ENCODE data around the gene NCOA7.

The NCOA7 gene

DNA sequence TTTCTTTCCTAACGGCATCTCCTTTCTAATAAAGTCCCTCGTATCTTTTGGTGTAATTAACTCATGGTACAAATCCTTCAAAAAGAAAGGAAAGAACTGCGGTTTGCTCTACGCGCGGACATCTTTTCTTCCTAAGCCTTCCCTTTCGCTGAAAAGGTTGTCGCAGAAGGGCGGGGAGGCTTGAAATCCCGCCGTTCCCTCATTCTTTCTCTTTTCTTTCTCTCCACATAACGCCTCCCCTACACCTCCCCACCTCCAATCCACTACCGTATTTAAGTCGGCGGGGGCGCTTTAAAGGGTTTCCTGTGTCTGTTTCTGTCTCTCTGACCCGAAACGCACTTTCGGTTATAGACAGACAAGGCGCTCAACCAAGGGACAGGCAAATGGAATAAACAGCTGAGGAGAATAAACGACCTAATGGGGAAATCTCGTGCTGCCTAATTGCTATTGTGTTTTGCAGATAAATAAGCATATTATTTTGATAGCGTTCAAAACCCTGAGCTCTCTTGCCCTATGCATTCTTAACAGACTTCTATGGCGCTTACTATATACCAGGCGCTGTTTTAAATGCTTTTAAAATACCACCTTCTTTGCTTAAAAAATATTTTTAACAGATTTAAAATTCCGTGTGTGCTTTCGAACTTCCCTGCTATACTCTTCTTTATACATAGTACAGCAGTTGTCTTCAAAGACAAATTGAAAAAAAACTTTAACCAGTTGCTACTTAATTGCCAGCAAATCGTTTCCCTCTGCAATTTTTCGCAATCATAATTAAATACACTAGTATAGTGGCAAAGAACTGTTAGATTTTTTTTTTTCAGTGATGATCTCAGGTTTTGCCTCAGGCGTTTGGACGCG is 43.8 kb upstream of the NCOA7 start:
- peak overlapping the region; percentile 11 for H2AFZ ChIP-seq (ENCODE audit: low read depth, low read length)
- no peaks in the 10 kb centered on the region for H4K20me1 ChIP-seq (ENCODE audit: insufficient read depth, low read length)
- TF ChIP-seq, protein P1, sequence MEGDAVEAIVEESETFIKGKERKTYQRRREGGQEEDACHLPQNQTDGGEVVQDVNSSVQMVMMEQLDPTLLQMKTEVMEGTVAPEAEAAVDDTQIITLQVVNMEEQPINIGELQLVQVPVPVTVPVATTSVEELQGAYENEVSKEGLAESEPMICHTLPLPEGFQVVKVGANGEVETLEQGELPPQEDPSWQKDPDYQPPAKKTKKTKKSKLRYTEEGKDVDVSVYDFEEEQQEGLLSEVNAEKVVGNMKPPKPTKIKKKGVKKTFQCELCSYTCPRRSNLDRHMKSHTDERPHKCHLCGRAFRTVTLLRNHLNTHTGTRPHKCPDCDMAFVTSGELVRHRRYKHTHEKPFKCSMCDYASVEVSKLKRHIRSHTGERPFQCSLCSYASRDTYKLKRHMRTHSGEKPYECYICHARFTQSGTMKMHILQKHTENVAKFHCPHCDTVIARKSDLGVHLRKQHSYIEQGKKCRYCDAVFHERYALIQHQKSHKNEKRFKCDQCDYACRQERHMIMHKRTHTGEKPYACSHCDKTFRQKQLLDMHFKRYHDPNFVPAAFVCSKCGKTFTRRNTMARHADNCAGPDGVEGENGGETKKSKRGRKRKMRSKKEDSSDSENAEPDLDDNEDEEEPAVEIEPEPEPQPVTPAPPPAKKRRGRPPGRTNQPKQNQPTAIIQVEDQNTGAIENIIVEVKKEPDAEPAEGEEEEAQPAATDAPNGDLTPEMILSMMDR (IDR thresholded peaks at IDR 0.05; ENCODE audit: low read depth, low read length), result no peak
- no peak for TF ChIP-seq EZH2phosphoT487 (IDR thresholded peaks at IDR 0.05; ENCODE audit: low read depth)
- H3K4me1 ChIP-seq (ENCODE audit: low read length), result peaks cover 34% of the 10 kb centered on the region
- peak overlapping the region; percentile 95 for H3K4me2 ChIP-seq (ENCODE audit: low read length)
- no peaks in the 10 kb centered on the region for H3K9me3 ChIP-seq (ENCODE audit: insufficient read depth, low read length)
- H3K4me3 ChIP-seq (ENCODE audit: low read length), result peak overlapping the region; percentile 91
- H3K27ac ChIP-seq (ENCODE audit: low read length), result no peak overlapping the region
- H3K79me2 ChIP-seq (ENCODE audit: low read length), result no peaks in the 10 kb centered on the region
- peaks cover 69% of the 10 kb centered on the region for H3K27me3 ChIP-seq (ENCODE audit: low read depth, low read length)
- no peaks in the 10 kb centered on the region for H3K36me3 ChIP-seq (replicated peaks; ENCODE audit: low read depth, low read length)
- no peak overlapping the region for H3K9ac ChIP-seq (ENCODE audit: low read length)

DNA sequence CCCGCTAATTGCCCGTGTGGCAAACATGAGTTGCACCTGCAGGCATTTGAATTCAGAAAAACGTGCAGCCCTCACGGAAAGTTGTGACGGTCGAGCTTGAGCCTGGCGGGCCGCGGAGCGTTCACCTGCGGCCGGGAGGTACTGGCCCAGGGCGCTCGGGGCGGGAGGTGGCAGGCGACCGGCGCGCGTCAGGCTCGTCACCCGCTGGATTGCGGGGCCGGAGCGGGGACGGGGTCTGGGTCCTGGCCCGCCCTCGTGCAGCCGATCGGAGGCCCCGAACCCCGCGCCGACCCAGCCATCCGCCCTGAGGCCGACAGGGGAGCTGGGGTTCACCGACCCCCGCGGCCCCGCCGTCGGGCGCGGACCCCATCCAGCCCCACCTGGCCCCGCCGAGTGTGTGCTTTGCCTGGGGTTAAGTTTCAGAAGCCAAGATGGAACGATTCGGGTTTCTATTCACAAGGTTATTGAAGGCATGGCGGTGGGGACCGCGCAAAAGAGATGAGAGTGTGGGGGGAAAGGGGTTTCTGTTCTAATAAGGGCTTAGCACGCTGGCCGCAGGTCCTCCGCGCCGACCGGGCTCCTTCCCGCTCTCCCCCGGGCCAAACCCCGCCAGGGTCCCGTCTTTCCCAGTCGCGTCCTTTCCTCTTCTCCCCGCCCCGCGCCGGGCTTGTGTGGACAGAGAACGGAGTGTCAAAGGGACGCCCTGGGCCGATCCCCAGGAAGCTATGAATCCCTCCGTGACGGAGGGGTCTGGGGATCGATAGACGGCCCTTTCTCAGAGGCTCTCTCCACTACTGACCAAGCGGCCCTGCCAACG is 43.0 kb upstream of the NCOA7 start:
- no peaks in the 10 kb centered on the region for H3K36me3 ChIP-seq (replicated peaks; ENCODE audit: low read depth, low read length)
- peak overlapping the region; percentile 21; the same call in 1 of the 2 replicates for H2AFZ ChIP-seq (ENCODE audit: low read depth, low read length)
- peaks cover 34% of the 10 kb centered on the region for H3K4me1 ChIP-seq (ENCODE audit: low read length)
- H3K79me2 ChIP-seq (ENCODE audit: low read length), result no peaks in the 10 kb centered on the region
- TF ChIP-seq EZH2phosphoT487 (IDR thresholded peaks at IDR 0.05; ENCODE audit: low read depth), result no peak
- TF ChIP-seq, protein P1 (IDR thresholded peaks at IDR 0.05; ENCODE audit: low read depth, low read length), result no peak
- no peaks in the 10 kb centered on the region for H3K9me3 ChIP-seq (ENCODE audit: insufficient read depth, low read length)
- no peaks in the 10 kb centered on the region for H4K20me1 ChIP-seq (ENCODE audit: insufficient read depth, low read length)
- peak overlapping the region; percentile 95 for H3K4me2 ChIP-seq (ENCODE audit: low read length)
- peaks cover 73% of the 10 kb centered on the region for H3K27me3 ChIP-seq (ENCODE audit: low read depth, low read length)
- H3K9ac ChIP-seq (ENCODE audit: low read length), result no peak overlapping the region; the same call in 1 of the 2 replicates
- H3K27ac ChIP-seq (ENCODE audit: low read length), result no peak overlapping the region
- H3K4me3 ChIP-seq (ENCODE audit: low read length), result peak overlapping the region; percentile 91

DNA sequence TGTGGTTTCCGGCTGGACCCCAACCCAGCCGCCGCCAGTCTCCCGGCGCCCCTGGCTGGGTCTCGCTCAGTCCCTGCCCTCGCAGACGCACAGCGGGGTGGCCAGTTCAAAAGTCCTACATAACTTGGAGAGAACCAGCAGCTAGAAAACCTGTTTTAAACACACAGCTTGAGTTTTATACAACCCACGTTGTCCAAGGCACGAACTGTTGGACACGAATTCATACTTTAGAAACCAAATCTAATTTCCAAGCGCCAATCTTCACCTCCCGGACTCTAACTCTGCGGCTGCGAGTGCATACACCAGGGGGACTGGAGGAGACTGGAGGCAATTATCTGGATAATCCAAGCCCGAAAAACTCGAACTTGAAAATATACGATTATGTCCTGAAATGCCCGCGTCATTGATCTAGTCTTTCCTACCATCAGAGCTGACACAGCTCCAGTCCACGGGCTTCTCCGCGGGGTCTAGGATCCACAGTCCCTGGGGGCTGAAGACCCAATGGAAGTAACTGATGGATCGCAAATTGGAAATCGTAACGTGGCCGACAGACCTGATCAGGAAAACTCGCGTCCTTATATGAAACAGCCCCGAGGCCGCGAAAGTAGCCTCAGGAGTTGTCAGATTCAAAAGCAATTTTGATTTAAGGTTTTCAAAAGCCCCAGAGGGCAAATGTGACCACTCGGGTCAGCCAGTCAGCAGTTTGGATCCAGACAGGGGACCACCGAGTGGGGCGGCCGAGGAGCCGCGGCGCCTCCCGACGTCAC is 42.2 kb upstream of the NCOA7 start:
- peak overlapping the region; percentile 81; the same call in 1 of the 2 replicates for H2AFZ ChIP-seq (ENCODE audit: low read depth, low read length)
- H3K4me2 ChIP-seq (ENCODE audit: low read length), result peak overlapping the region; percentile 95
- H3K4me3 ChIP-seq (ENCODE audit: low read length), result peak overlapping the region; percentile 91
- peaks cover 74% of the 10 kb centered on the region for H3K27me3 ChIP-seq (ENCODE audit: low read depth, low read length)
- TF ChIP-seq, protein P1 (IDR thresholded peaks at IDR 0.05; ENCODE audit: low read depth, low read length), result no peak
- no peak for TF ChIP-seq EZH2phosphoT487 (IDR thresholded peaks at IDR 0.05; ENCODE audit: low read depth)
- H3K4me1 ChIP-seq (ENCODE audit: low read length), result peaks cover 34% of the 10 kb centered on the region
- peak overlapping the region; percentile 27; the same call in 1 of the 2 replicates for H3K9ac ChIP-seq (ENCODE audit: low read length)
- no peaks in the 10 kb centered on the region for H4K20me1 ChIP-seq (ENCODE audit: insufficient read depth, low read length)
- H3K27ac ChIP-seq (ENCODE audit: low read length), result no peak overlapping the region
- H3K9me3 ChIP-seq (ENCODE audit: insufficient read depth, low read length), result no peaks in the 10 kb centered on the region
- H3K79me2 ChIP-seq (ENCODE audit: low read length), result no peaks in the 10 kb centered on the region
- no peaks in the 10 kb centered on the region for H3K36me3 ChIP-seq (replicated peaks; ENCODE audit: low read depth, low read length)

All from OCI-LY3 (cell line).